ENCODE data around the gene MMUT. TPM values are rescaled to one million over a fixed set of nuclear protein-coding genes. Genes with fewer than 3 reads are reported as not detected.

MMUT gene
- total RNA-seq, 2 experiments from 2014 or later: 13.2 to 14.6 TPM

- DNase-seq (no peak), ATAC-seq (ENCODE audit: low read depth) (no peak)
- no peaks in the 10 kb centered on the region for H3K9me3 Mint-ChIP-seq
- peak overlapping the region; percentile 98 for H3K27ac Mint-ChIP-seq
- H3K27me3 Mint-ChIP-seq: no peaks in the 10 kb centered on the region
- H3K36me3 Mint-ChIP-seq: peaks cover 14% of the 10 kb centered on the region
- peaks cover 28% of the 10 kb centered on the region for H3K4me1 Mint-ChIP-seq
- H3K4me3 Mint-ChIP-seq: peak overlapping the region; percentile 99
- POLR2A ChIA-PET: no interaction called here
Observed at GRCh38 chr6:49463612-49463967, 537 bp upstream of the MMUT start.

DNA sequence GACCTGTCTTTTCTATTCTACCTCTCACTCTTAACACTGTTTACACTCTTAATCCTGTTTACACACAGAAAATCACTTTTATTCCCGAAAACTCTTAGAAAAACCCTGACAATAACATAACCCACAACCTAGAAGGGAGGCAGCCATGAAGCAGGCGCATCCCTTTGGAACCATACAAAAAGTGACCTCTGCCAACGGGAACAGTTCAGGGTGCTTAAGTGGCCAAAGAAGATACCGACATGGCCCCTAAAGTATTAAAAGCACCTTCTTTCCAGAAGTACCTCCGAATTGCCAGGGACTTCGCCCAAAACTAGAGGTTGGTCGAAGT lies 490 bp downstream of the MMUT start:
- peak; percentile 8 for ATAC-seq (ENCODE audit: low read depth)
- Mint-ChIP-seq H3K4me3 (peak overlapping the region; percentile 99), H3K27me3 (no peaks in the 10 kb centered on the region), H3K27ac (peak overlapping the region; percentile 98), H3K9me3 (no peaks in the 10 kb centered on the region), H3K36me3 (peaks cover 11% of the 10 kb centered on the region), H3K4me1 (peaks cover 26% of the 10 kb centered on the region)
- POLR2A ChIA-PET: no interaction called here
- DNase-seq: no peak

- H3K9me3 Mint-ChIP-seq: no peaks in the 10 kb centered on the region
- POLR2A ChIA-PET: no interaction called here
Observed at GRCh38 chr6:49462071-49462470, 982 bp downstream of the MMUT start.

DNA sequence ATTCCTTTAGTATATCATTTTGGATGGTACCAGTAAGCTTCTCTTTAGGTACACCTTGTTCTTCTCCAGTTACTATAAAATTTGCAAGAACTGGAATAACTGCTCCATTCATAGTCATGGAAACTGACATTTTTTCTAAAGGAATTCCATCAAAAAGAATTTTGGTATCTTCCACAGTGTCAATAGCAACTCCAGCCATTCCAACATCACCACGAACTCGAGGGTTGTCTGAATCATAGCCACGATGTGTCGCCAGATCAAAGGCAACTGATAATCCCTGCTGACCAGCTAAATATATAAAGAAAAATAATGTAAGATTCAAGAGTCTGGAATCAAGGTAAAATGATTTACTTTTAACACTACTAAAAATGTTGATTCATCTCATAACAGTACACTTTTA lies 5.3 kb downstream of the MMUT start:
- POLR2A ChIA-PET: no interaction called here
- Mint-ChIP-seq H3K9me3 (no peaks in the 10 kb centered on the region), H3K27me3 (no peaks in the 10 kb centered on the region), H3K27ac (no peak overlapping the region), H3K4me1 (peaks cover 10% of the 10 kb centered on the region), H3K36me3 (peaks cover 3% of the 10 kb centered on the region), H3K4me3 (no peak overlapping the region)
- ATAC-seq (ENCODE audit: low read depth) (no peak), DNase-seq (no peak)

More at GRCh38 chr6:49462071-49462470, 982 bp downstream of the MMUT start:
- H3K27ac Mint-ChIP-seq: peak overlapping the region; percentile 98
- H3K4me3 Mint-ChIP-seq: peak overlapping the region; percentile 99
- no peak for DNase-seq
- no peaks in the 10 kb centered on the region for H3K27me3 Mint-ChIP-seq
- no peak for ATAC-seq (ENCODE audit: low read depth)
- H3K4me1 Mint-ChIP-seq: peaks cover 26% of the 10 kb centered on the region
- peaks cover 11% of the 10 kb centered on the region for H3K36me3 Mint-ChIP-seq

GRCh38 chr6:49454787-49455709 lies 8.0 kb downstream of the MMUT start:
- no peak overlapping the region for H3K27ac Mint-ChIP-seq
- H3K27me3 Mint-ChIP-seq: no peaks in the 10 kb centered on the region
- H3K9me3 Mint-ChIP-seq: no peaks in the 10 kb centered on the region
- no peak for DNase-seq
- no peak for ATAC-seq (ENCODE audit: low read depth)
- peaks cover 6% of the 10 kb centered on the region for H3K36me3 Mint-ChIP-seq
- no peak overlapping the region for H3K4me3 Mint-ChIP-seq
- peaks cover 2% of the 10 kb centered on the region for H3K4me1 Mint-ChIP-seq
- POLR2A ChIA-PET: no interaction called here

DNA sequence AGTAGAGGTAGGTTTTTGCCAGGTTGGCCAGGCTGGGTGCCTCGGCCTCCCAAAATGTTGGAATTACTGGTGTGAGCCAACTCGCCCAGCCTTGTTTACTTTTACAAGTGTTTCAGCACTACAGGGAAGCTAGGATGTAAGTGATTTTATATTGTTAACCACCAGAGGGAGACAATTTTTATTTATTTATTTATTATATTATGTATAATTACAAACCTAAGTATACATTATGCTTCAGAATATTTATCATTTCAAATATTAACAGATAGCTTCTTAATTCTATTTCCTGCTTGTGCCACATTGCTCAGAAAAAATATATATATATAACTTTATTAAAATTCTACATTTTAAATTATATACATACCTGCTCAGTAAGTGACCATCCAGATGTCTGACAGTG lies 9.8 kb downstream of the MMUT start:
- H3K27me3 Mint-ChIP-seq: no peaks in the 10 kb centered on the region
- H3K4me1 Mint-ChIP-seq: peaks cover 2% of the 10 kb centered on the region
- POLR2A ChIA-PET: no interaction called here
- no peak overlapping the region for H3K27ac Mint-ChIP-seq
- no peak for ATAC-seq (ENCODE audit: low read depth)
- peaks cover 6% of the 10 kb centered on the region for H3K36me3 Mint-ChIP-seq
- no peak for DNase-seq
- no peaks in the 10 kb centered on the region for H3K9me3 Mint-ChIP-seq
- no peak overlapping the region for H3K4me3 Mint-ChIP-seq

GRCh38 chr6:49430866-49431265 lies 32.2 kb downstream of the MMUT start:
- DNase-seq (no peak), ATAC-seq (ENCODE audit: low read depth) (no peak)
- H3K4me1 Mint-ChIP-seq: no peaks in the 10 kb centered on the region
- no peak overlapping the region for H3K27ac Mint-ChIP-seq
- H3K36me3 Mint-ChIP-seq: peaks cover 14% of the 10 kb centered on the region
- H3K9me3 Mint-ChIP-seq: no peaks in the 10 kb centered on the region
- POLR2A ChIA-PET: no interaction called here
- no peak overlapping the region for H3K4me3 Mint-ChIP-seq
- H3K27me3 Mint-ChIP-seq: no peaks in the 10 kb centered on the region

DNA sequence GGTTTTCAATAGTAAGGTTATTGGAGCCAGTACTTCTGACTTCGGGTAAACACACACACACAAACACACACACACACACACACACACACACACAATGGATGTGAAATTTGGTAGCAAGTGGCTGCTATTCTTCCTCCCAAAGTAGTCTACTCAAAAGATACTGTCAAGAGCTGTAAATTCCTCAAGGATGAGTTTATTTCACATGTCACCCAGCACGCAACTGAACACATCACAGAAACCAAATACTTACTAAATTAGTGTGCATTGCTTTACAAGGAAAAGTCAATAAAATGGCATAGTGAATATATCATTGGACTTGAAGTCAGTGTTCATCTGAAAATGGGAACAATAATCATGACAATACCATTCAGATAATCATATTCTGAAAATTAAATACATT lies 32.9 kb downstream of the MMUT start:
- no peak for ATAC-seq (ENCODE audit: low read depth)
- H3K27ac Mint-ChIP-seq: no peak overlapping the region
- POLR2A ChIA-PET: no interaction called here

DNA sequence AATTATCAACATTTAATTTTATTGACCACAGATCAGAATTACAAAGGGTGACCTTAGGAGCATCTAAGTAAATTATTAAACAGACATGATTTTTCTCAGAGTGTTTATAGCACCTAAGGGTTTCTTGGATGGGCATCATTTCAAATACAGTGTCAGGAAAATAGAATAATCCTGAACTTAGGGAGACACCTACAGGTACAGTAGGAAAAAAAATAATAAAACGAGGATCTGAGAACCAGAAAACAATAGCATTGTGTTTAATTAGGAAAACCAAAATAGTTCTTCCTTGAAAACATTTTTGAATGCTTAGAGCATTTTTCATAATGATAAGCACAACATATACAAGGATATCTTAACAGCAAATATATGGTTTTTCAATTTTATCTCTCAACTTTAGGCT lies 39.2 kb downstream of the MMUT start:
- H3K4me3 Mint-ChIP-seq: no peak overlapping the region
- no peaks in the 10 kb centered on the region for H3K9me3 Mint-ChIP-seq
- ATAC-seq (ENCODE audit: low read depth): no peak
- H3K4me1 Mint-ChIP-seq: no peaks in the 10 kb centered on the region
- peaks cover 16% of the 10 kb centered on the region for H3K27me3 Mint-ChIP-seq
- DNase-seq: no peak
- H3K27ac Mint-ChIP-seq: no peak overlapping the region
- POLR2A ChIA-PET: no interaction called here
- H3K36me3 Mint-ChIP-seq: no peaks in the 10 kb centered on the region

More for the DNA sequence above, 32.9 kb downstream of the MMUT start:
- DNase-seq: no peak
- Mint-ChIP-seq H3K4me1 (no peaks in the 10 kb centered on the region), H3K4me3 (no peak overlapping the region), H3K36me3 (peaks cover 12% of the 10 kb centered on the region), H3K9me3 (no peaks in the 10 kb centered on the region), H3K27me3 (no peaks in the 10 kb centered on the region)

DNA sequence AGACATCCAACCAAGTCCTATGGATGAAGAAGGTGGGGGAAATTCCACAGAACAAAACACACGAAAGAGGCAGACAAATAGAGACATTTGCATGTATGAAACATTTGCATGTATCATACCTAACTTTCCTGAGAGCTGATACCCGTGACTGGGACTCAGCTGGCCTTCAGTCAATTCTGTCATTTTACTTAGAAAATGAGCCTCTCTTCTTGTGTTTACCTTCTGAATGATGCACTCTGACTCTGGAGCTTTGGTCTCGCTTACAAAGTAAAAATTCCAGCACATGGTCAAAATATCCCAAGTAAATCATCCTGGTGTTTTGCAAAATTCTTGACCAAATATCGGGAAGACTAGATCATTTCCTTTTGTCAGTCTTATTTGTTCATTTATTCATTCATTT lies 46.9 kb downstream of the MMUT start:
- no peak overlapping the region for H3K27ac Mint-ChIP-seq
- H3K36me3 Mint-ChIP-seq: no peaks in the 10 kb centered on the region
- DNase-seq (no peak), ATAC-seq (ENCODE audit: low read depth) (no peak)
- H3K4me1 Mint-ChIP-seq: no peaks in the 10 kb centered on the region
- H3K4me3 Mint-ChIP-seq: no peak overlapping the region
- POLR2A ChIA-PET: no interaction called here
- peaks cover 28% of the 10 kb centered on the region for H3K27me3 Mint-ChIP-seq
- H3K9me3 Mint-ChIP-seq: no peaks in the 10 kb centered on the region

DNA sequence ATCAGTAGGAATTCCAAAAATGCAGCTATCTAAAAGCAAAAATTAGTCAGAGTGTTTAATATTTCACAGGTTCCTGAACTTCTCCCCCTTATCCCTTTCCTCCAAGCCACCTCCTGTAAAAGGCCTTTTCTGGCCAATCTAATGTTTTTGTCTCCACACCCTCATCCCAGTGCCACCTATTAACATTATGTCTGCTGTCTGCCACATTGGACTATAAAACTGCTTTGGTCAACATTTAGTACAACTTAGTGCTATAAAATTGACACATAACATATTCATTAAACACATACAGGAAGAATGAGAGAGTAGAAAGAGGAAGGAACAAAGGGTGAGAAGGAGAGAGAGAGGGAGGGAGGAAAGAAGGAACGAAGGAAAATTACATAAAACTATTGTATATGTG lies 47.7 kb downstream of the MMUT start:
- DNase-seq: no peak
- H3K27me3 Mint-ChIP-seq: peaks cover 23% of the 10 kb centered on the region
- no peaks in the 10 kb centered on the region for H3K36me3 Mint-ChIP-seq
- no peaks in the 10 kb centered on the region for H3K4me1 Mint-ChIP-seq
- H3K4me3 Mint-ChIP-seq: no peak overlapping the region
- H3K9me3 Mint-ChIP-seq: no peaks in the 10 kb centered on the region
- POLR2A ChIA-PET: no interaction called here
- ATAC-seq (ENCODE audit: low read depth): no peak
- H3K27ac Mint-ChIP-seq: no peak overlapping the region

DNA sequence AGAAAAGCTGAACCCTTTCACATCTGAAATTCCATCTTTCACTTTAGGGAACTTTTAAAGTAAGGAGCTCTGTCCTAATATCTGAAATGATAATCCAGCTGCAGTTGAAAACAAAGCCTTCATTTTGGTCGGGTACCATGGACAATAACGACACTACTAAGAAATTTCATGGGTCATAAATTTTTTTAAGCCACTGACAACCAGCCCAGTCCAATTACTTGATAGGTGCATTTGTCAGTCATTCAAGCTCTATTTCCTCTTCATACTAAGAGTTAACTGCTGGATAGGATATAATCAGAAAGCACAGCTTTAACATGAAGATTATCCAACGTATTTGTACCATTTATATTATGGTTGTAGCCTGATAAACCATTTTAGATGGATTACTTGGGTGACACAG lies 52.5 kb downstream of the MMUT start:
- no peaks in the 10 kb centered on the region for H3K9me3 Mint-ChIP-seq
- no peak overlapping the region for H3K27ac Mint-ChIP-seq
- POLR2A ChIA-PET: no interaction called here
- H3K4me3 Mint-ChIP-seq: no peak overlapping the region
- H3K4me1 Mint-ChIP-seq: no peaks in the 10 kb centered on the region
- ATAC-seq (ENCODE audit: low read depth) (no peak), DNase-seq (no peak)
- no peaks in the 10 kb centered on the region for H3K36me3 Mint-ChIP-seq
- peaks cover 2% of the 10 kb centered on the region for H3K27me3 Mint-ChIP-seq

DNA sequence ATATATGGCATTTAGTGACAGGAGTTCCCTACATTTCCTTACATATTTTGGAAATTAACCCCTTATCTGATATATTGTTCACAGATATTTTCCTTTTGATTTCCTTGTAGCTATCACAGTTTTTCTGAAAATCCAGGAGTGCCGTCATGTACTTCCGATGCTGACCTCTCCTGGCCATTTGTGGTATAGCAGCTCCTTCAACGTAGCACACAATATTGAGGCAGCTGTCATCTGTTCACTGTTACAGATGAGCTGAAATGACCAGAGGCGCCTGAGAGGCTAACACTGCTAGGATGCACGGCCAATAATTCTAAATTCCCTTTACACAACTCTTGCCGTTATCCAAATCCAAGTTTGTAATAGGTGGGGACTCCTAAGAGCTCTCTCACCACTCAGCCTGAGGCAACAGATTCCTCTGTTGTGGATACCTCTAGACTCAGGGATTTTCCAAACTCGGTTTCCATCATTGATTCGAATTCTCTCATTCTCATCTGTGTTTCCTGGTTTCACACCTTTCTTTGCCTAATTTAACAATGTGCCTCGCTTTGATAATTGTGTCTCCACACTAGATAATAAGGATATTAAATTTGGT lies 53.0 kb downstream of the MMUT start:
- ATAC-seq (ENCODE audit: low read depth) (peak; percentile 63), DNase-seq (peak; percentile 33)
- POLR2A ChIA-PET: no interaction called here
- Mint-ChIP-seq H3K36me3 (no peaks in the 10 kb centered on the region), H3K9me3 (no peaks in the 10 kb centered on the region), H3K27ac (no peak overlapping the region), H3K4me3 (no peak overlapping the region), H3K4me1 (no peaks in the 10 kb centered on the region), H3K27me3 (peaks cover 3% of the 10 kb centered on the region)

GRCh38 chr6:49406250-49406970 lies 56.6 kb downstream of the MMUT start:
- POLR2A ChIA-PET: no interaction called here
- H3K27ac Mint-ChIP-seq: no peak overlapping the region
- no peaks in the 10 kb centered on the region for H3K4me1 Mint-ChIP-seq
- DNase-seq (no peak), ATAC-seq (ENCODE audit: low read depth) (no peak)
- H3K9me3 Mint-ChIP-seq: no peaks in the 10 kb centered on the region
- H3K27me3 Mint-ChIP-seq: peaks cover 9% of the 10 kb centered on the region
- H3K4me3 Mint-ChIP-seq: no peak overlapping the region
- no peaks in the 10 kb centered on the region for H3K36me3 Mint-ChIP-seq
